ENCODE measurements around the gene LRRC4. TPM values are rescaled to one million over a fixed set of nuclear protein-coding genes. Genes with fewer than 3 reads are reported as not detected.

The LRRC4 gene
- total and polyA plus RNA-seq, 2 donors (not counting 3 experiments of a cell fraction or from before 2014, with no cell fraction given): 3.8 to 4.2 TPM

- CTCF ChIA-PET: no interaction called here
- no peak overlapping the region for H3K27ac ChIP-seq (ENCODE audit: insufficient read depth, low read depth, low read length)
- no peaks in the 10 kb centered on the region for H4K20me1 ChIP-seq (replicated peaks; ENCODE audit: control insufficient read depth, extremely low read depth, insufficient read depth, low read length)
- intact Hi-C loops (cut with micrococcal nuclease): no loop called here
- peaks cover 10% of the 10 kb centered on the region for H3K4me1 ChIP-seq (ENCODE audit: control insufficient read depth, extremely low read depth, insufficient read depth, low read length)
- no peak overlapping the region for H3K4me3 ChIP-seq (replicated peaks in 1 of 3; ENCODE audit: insufficient read depth in 1 of 3, low read depth in 1 of 3, low read length in 3 of 3)
- no TSS peak for BruUV-seq (replicated peaks)
- POLR2A ChIA-PET: no interaction called here
- H3K36me3 ChIP-seq (ENCODE audit: control insufficient read depth in 2 of 2, extremely low read depth in 1 of 2, insufficient read depth in 2 of 2, low read length in 2 of 2): peaks cover 0 to 2% of the 10 kb centered on the region in 2 experiments
- H3K79me2 ChIP-seq (ENCODE audit: control insufficient read depth, insufficient read depth, low read length): no peaks in the 10 kb centered on the region
- H3K27me3 ChIP-seq (ENCODE audit: control insufficient read depth in 2 of 2, insufficient read depth in 2 of 2, low read length in 2 of 2): no peaks in the 10 kb centered on the region
- no peak for FAIRE-seq
- H3K9me1 ChIP-seq (replicated peaks; ENCODE audit: control insufficient read depth, extremely low read depth, insufficient read depth, low read length): no peaks in the 10 kb centered on the region
- no peak overlapping the region for H3K9ac ChIP-seq (replicated peaks; ENCODE audit: extremely low read depth, insufficient read depth, low read length)
- H2AFZ ChIP-seq (ENCODE audit: low read depth, low read length): no peak overlapping the region
- no peak for TF ChIP-seq CTCF (IDR thresholded peaks at IDR 0.05; ENCODE audit: extremely low read depth in 1 of 2, insufficient read depth in 1 of 2, low read depth in 1 of 2, low read length in 2 of 2)
- no peak for TF ChIP-seq POLR2A (IDR thresholded peaks at IDR 0.05; ENCODE audit: low read depth, low read length)
- no peak for TF ChIP-seq GATA2 (IDR thresholded peaks at IDR 0.05; ENCODE audit: insufficient read depth, insufficient read length, low read depth, low read length)
- TF ChIP-seq POLR2AphosphoS5 (IDR thresholded peaks at IDR 0.05; ENCODE audit: insufficient read depth, low read depth, low read length): no peak
- TF ChIP-seq JUN (IDR thresholded peaks at IDR 0.05; ENCODE audit: borderline replicate concordance, insufficient read depth, insufficient read length, low read depth): no peak
- no peak for TF ChIP-seq MAX (IDR thresholded peaks at IDR 0.05; ENCODE audit: insufficient read depth, insufficient read length)
- no peak for TF ChIP-seq MYC (IDR thresholded peaks at IDR 0.05; ENCODE audit: low read depth, low read length)
- no peak for TF ChIP-seq FOS (IDR thresholded peaks at IDR 0.05; ENCODE audit: borderline replicate concordance, insufficient read depth, low read length)
- TF ChIP-seq EZH2 (IDR thresholded peaks at IDR 0.05; ENCODE audit: borderline replicate concordance, low read depth, low read length, severe bottlenecking): no peak
- no peaks in the 10 kb centered on the region for H3K9me3 ChIP-seq (replicated peaks; ENCODE audit: control insufficient read depth, insufficient read depth, low read length)
- dilution Hi-C loops (cut with MboI; ENCODE audit: extremely low pct_ligation_motif_present, low sequenced_read_pairs): no loop called here
- DNase-seq (ENCODE audit: low read depth, low spot score): no peak
- no peak overlapping the region for H3K4me2 ChIP-seq (ENCODE audit: insufficient read depth, low read length)
Measured at GRCh38 chr7:128024151-128024550, 7.1 kb downstream of the LRRC4 start.
